GM19193 (cell line): Measurements from ENCODE around the gene DBF4B.
A peak's percentile ranks its signal among the peaks of the same experiment; 100 is the strongest.

Experiments used
- POLR2A ChIP-seq: IDR thresholded peaks from 4 replicates; pipeline ENCODE4 v1.6.1; 2011; ENCODE audit not compliant: insufficient read depth, insufficient read length; ENCODE audit errors: extremely low read depth

The DBF4B gene

DNA sequence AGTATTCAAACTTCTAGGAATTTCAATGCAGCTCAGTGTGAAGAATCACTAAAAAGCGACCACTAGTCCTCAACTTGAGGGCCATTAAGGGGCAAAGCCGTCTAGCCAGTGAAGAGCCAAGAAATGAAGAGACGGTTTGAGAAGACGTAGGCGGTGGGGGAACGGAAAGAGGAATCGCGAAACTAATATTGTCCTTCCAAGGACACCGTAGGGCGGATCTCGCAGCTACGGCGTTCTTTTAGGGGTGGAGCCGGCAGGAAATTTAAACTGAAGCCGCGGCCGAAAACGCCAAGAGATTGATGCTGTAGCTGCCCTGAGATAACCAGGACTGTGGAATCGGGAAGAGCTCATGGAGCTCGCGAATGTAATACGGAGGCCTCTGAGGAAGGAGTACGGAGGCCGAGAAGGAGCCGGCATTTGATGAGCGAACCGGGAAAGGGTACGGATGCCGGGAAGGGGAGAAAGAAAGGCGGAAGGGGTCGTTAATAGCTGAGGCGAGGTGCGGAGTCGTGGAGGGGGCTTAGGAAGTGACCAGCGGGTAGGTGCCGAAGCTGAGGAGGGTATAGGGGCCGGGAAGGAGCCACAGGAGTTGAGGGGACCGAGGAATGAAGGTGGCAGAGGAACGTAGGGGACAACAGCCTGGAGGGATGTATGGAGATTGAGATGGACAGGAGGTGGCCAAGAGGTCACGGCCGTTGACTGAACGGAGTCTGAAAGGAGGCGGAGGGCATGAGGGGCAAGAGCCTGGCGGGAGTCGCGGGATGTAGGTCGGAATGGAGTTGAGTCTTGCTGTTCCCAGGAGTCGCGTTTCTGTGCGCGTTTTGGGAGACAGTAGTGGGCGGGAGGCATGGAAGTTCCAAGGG is at the start of gene DBF4B:
TSS of gene DBF4B (plus strand) at position 265 of the 863 bp plus-strand sequence. CDS start at position 421, 156 bp downstream.
- TF ChIP-seq POLR2A: peak; percentile 63

- TF ChIP-seq POLR2A: no peak
Observed at GRCh38 chr17:44661835-44662234, 46.6 kb upstream of the DBF4B start.

GRCh38 chr17:44663095-44663494 is 45.4 kb upstream of the DBF4B start:
- no peak for TF ChIP-seq POLR2A

GRCh38 chr17:44664867-44665266 is 43.6 kb upstream of the DBF4B start:
- TF ChIP-seq POLR2A: no peak

- TF ChIP-seq POLR2A: no peak
Observed at GRCh38 chr17:44666006-44666405, 42.5 kb upstream of the DBF4B start.

DNA sequence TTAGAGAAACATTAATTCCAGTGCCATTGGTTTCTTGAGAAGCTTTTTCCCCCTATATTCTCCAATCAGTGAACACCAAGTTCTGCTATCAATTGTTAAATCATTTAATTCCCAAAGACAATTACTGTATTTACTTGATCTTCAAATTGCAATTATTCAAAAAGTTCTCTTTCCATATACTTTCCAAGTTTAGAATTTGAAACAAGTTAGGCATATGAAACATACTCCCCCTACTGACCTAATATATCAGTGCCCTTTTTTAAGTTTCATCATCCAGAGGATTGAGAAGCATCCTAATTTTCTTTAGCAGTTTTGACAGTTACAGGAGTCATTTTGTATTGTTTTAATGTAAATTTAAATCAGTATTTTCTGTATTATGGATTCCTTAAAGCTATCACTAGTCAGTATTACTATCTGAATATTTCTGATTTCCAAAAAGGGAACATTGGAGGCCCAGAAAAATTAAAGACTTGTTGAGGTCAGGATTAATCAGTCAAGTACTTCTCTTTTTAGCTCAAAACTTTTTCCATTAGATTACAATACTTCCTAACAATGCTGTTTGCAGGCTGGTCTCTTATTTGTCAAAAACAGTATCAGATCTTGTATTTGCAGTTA is 35.9 kb upstream of the DBF4B start:
- TF ChIP-seq POLR2A: no peak

DNA sequence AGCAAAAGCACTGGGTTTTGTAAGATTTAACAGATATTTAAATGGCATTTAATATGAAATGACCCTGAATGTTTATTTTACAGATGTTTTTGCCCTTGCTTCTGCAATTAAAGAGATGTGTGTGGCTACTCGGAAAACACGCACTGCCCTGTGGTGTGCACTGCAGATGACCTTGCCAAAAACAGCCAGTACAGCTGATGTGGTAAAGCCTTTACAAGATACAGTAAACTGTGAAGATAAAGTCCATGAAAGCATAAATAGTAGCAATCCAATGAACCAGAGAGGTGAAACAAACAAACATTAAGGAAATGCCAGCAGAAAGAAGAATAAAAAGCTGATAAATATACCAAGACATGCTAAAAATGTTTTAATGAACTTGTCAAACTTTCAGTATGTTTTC is 34.6 kb upstream of the DBF4B start:
- TF ChIP-seq POLR2A: no peak

- TF ChIP-seq POLR2A: no peak
Observed at GRCh38 chr17:44677136-44677535, 31.3 kb upstream of the DBF4B start.

DNA sequence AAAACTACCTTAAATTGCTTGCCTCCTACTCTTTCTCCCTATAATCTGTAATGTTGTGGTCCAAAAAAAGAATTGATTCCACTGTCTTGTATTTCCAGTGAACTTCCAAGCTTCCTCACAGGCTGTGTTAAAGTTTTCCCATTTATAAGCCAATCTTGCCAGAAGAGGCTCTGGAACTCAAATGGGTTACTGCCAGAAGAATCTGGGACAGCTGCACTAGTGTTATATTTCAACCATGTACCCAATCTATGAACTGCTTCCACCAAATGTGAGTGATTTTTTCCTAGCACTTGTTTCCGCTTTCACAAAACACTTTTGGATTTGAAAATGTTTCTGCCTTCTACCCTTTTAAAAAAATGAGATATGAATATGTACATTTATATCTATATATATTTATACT is 20.7 kb upstream of the DBF4B start:
- no peak for TF ChIP-seq POLR2A

- TF ChIP-seq POLR2A: no peak
Observed at GRCh38 chr17:44688200-44688599, 20.3 kb upstream of the DBF4B start.

- TF ChIP-seq POLR2A: no peak
Observed at GRCh38 chr17:44688675-44689476, 19.6 kb upstream of the DBF4B start.

DNA sequence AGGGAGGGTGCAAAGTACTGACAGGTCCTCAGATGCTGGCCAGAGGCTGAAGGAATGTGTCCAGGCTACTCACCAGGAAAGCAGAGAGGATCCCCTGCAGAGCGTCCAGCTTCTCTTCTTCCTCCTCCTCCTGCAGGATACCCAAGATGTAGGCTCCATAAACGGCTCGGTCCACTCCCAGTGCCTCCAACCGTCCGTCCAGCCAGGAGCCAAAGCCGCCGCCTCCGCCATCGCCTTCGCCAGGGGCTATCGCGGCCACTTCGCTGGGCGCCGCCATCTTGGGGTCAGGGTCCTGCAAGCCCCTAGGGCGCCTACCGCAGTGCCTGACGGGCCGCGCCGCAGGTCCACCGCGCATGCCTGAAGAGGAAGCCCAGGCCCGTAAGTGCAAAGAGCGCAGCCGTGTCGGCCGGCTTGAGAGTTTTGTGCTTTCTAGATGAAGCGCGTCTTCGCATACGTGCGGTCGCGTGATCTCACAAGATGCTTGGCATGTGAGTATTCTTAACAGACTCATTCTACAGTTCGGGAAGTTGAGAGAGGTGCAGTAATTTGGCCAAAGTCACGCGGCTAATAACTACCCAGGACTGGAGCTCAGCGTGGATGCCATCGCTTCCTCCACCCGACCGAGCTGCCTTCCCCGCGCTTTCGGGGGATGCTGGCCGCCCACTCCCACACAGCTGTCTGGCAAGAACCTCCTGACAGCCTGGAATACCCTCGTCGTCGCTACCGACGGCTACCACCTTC is 18.8 kb upstream of the DBF4B start, which contains the start of gene CCDC43:
TSS of gene CCDC43 (minus strand) at position 300 of the 741 bp plus-strand sequence. CDS start at position 277, 23 bp downstream.
- peak; percentile 91 for TF ChIP-seq POLR2A

GRCh38 chr17:44693609-44694008 is 14.9 kb upstream of the DBF4B start:
- TF ChIP-seq POLR2A: no peak

DNA sequence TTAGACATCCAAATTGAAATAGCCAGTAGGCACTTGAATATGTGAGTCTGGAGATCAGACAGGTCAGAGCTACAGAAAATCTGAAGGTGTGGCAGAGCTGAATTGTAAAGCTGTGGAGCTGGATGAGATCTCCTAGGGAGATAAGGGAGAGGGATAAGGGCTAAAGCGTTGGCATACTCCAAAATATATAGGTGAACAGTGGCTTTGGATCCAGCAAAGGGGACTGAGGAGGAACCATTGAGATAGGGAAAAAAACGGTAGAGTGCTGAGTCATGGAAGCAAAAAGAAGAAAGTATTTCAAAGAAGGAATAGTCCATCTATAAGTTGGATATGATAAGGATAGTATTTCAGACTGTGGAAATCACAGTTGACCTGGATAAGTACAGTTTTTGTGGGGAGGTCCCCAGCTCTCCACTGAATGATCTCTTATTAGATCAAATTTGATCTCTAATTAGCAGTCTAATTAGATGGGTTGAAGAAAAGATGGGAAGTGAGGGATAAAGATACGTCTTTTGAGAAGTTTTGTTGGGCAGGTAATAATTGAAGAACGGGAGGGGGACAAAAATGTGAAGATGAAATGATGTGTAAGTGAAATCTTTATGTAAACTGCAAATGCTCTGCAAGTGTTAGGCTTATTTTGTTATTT is 587 bp upstream of the DBF4B start:
- TF ChIP-seq POLR2A: no peak

GRCh38 chr17:44719444-44719843 is 11.0 kb downstream of the DBF4B start:
- TF ChIP-seq POLR2A: no peak

GRCh38 chr17:44722254-44722653 is 13.8 kb downstream of the DBF4B start:
- no peak for TF ChIP-seq POLR2A
